Upper lobe of left lung (tissue), 4 donors: ENCODE data around the gene CHST8.

Experiments used
- EP300 ChIP-seq, 4 donors: sonication (generic); formaldehyde crosslinking; IDR thresholded peaks; one replicate each; pipeline ENCODE4 v1.5.1; 2017; ENCODE audit warnings: antibody characterized with exemption in 4 of 4, control low read depth in 2 of 4
- POLR2A ChIP-seq, 4 donors: fragments of 450-650 bp; IDR thresholded peaks; one replicate each; pipeline ENCODE4 v1.5.1; 2016 to 2017; ENCODE audit warnings: antibody characterized with exemption in 4 of 4, mild to moderate bottlenecking in 2 of 4
- POLR2AphosphoS5 ChIP-seq, 2 donors: sonication (generic); formaldehyde crosslinking; IDR thresholded peaks; one replicate each; pipeline ENCODE4 v1.5.1; 2017; ENCODE audit warnings: antibody characterized with exemption in 2 of 2
- TF ChIP-seq, protein P1 (sequence below), 6 experiments: fragments of 450-650 bp in 4 of 6; fragments of 200-600 bp in 2 of 6; sonication (generic) in 2 of 6; IDR thresholded peaks; one replicate each; pipeline ENCODE4 v1.5.1; 2016 to 2019; ENCODE audit warnings: antibody characterized with exemption in 6 of 6

DNA sequence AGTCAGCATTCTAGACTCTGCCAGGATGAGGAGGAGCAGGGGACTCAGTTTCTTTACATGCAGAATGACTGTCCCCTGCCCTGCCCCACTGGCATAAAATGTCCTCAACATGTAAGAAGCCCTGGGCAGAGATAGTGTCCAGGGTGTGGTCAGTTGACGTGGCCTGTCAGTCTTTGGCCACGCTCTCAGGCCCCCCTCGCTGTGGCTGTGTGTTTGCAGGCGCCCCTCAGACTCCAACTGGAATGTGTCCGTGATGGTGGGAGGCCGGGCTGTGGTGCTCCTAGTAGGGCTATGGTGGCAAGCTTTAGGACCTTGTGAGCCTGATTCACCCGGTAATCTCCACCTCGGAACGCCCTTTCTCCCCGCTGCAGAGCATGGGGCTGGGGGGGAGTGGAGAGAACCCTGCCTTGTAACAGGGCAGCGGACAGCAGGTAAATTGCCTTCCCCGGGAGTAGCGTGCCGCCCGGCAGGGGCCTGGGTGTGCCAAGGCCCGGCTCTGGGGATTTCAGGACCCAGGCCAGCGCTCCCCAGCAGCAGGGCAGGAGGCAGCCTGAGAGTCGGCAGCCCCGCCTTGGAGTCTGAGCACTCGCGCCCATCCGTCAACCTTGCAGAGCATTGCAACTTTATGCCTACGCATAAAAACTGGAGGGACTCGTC lies 62.3 kb downstream of the CHST8 start:
- TF ChIP-seq, protein P1, sequence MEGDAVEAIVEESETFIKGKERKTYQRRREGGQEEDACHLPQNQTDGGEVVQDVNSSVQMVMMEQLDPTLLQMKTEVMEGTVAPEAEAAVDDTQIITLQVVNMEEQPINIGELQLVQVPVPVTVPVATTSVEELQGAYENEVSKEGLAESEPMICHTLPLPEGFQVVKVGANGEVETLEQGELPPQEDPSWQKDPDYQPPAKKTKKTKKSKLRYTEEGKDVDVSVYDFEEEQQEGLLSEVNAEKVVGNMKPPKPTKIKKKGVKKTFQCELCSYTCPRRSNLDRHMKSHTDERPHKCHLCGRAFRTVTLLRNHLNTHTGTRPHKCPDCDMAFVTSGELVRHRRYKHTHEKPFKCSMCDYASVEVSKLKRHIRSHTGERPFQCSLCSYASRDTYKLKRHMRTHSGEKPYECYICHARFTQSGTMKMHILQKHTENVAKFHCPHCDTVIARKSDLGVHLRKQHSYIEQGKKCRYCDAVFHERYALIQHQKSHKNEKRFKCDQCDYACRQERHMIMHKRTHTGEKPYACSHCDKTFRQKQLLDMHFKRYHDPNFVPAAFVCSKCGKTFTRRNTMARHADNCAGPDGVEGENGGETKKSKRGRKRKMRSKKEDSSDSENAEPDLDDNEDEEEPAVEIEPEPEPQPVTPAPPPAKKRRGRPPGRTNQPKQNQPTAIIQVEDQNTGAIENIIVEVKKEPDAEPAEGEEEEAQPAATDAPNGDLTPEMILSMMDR (IDR thresholded peaks at IDR 0.05) = no peak
- no peak for TF ChIP-seq EP300 (IDR thresholded peaks at IDR 0.05)
- TF ChIP-seq POLR2A (IDR thresholded peaks at IDR 0.05) = no peak
- TF ChIP-seq POLR2AphosphoS5 (IDR thresholded peaks at IDR 0.05) = no peak
